Kidney (tissue), 14 donors: ENCODE results near the gene PLEKHM3. TPM values are rescaled to one million over a fixed set of nuclear protein-coding genes. Genes with fewer than 3 reads are reported as not detected.

ENCODE experiments used
- DNase-seq, 5 donors: peaks; one replicate each; pipeline ENCODE4 v3.0.0-alpha.2; 2013 to 2020
- FAIRE-seq: peaks from 2 replicates; lab custom pipeline; 2012; peaks lifted over from hg19 to GRCh38; lab: Jason Lieb, UNC
- H3K27ac ChIP-seq, 2 donors: one replicate each; pipeline ENCODE4 v1.7.0; 2013; ENCODE audit warnings: low read depth in 2 of 2, low read length in 2 of 2, inconsistent platforms in 1 of 2
- H3K27me3 ChIP-seq: one replicate; pipeline ENCODE4 v1.7.1; 2013; ENCODE audit warnings: low read length, inconsistent platforms; ENCODE audit not compliant: control insufficient read depth, insufficient read depth
- H3K36me3 ChIP-seq, 3 donors: one replicate each; pipeline versions ENCODE4 v1.7.0 to v1.7.1; 2013; ENCODE audit warnings: low read length in 3 of 3, control low read depth in 1 of 3, inconsistent platforms in 1 of 3; ENCODE audit not compliant: insufficient read depth in 3 of 3, control insufficient read depth in 2 of 3
- H3K4me1 ChIP-seq, 3 donors: one replicate each; pipeline versions ENCODE4 v1.7.0 to v1.7.1; 2013; ENCODE audit warnings: low read length in 3 of 3, inconsistent platforms in 1 of 3, low read depth in 1 of 3; ENCODE audit not compliant: control insufficient read depth in 2 of 3, insufficient read depth in 2 of 3
- H3K4me3 ChIP-seq, 3 donors: one replicate each; pipeline versions ENCODE4 v1.7.0 to v1.8.1; 2013; ENCODE audit warnings: low read length in 3 of 3, control low read depth in 1 of 3, inconsistent platforms in 1 of 3
- H3K9ac ChIP-seq, 3 donors: one replicate each; pipeline versions ENCODE4 v1.7.0 to v1.7.1; 2013; ENCODE audit warnings: low read length in 3 of 3, control low read depth in 1 of 3, inconsistent platforms in 1 of 3
- H3K9me3 ChIP-seq, 3 donors: one replicate each; pipeline versions ENCODE4 v1.7.0 to v1.7.1; 2013; ENCODE audit warnings: low read length in 3 of 3, control low read depth in 1 of 3, inconsistent platforms in 1 of 3; ENCODE audit not compliant: control insufficient read depth in 2 of 3, insufficient read depth in 1 of 3
- intact Hi-C: fragments of 100-400 bp; cut with DNase I; formaldehyde crosslinking; loops from one replicate; pipeline ENCODE4 v1.11.1; 2022
- polyA plus RNA-seq: library from polyadenylated mRNA; stranded (reverse); fragments of 350-450 nt; fragmentation: Illumina TruSeq; extraction: RNeasy Lipid Tissue Mini Kit (QIAGEN cat#74804); gene quantifications from one replicate; pipeline ENCODE4 v1.2.3, GENCODE V29; 2014; ENCODE audit warnings: low read depth, low replicate concordance; ENCODE audit not compliant: insufficient read depth
- total RNA-seq: library from RNA; stranded (reverse); fragmentation: NEBNext Ultra II Directional; extraction: Animal tissue kit (Norgen Biotek cat#: 25700); gene quantifications from one replicate; pipeline ENCODE4 v1.2.1, GENCODE V29; 2021
- TF ChIP-seq, protein P1 (sequence below): IDR thresholded peaks from 3 replicates; pipeline ENCODE4 v1.5.1; 2012; ENCODE audit warnings: mild to moderate bottlenecking, moderate library complexity, borderline replicate concordance; ENCODE audit not compliant: insufficient read depth; ENCODE audit errors: extremely low read depth
- donor health status: control.
- donor health status: control.
- donor health status: control.
- donor health status: control.
- donor health status: control.
- donor health status: DM: yes; HTN: yes; CAD: no.
- donor health status: Normal renal cell carcinoma (clear cell type).

PLEKHM3 gene
- total and polyA plus RNA-seq, 2 donors from 2014 or later, result 4.2 to 13.5 TPM

- TF ChIP-seq, protein P1, sequence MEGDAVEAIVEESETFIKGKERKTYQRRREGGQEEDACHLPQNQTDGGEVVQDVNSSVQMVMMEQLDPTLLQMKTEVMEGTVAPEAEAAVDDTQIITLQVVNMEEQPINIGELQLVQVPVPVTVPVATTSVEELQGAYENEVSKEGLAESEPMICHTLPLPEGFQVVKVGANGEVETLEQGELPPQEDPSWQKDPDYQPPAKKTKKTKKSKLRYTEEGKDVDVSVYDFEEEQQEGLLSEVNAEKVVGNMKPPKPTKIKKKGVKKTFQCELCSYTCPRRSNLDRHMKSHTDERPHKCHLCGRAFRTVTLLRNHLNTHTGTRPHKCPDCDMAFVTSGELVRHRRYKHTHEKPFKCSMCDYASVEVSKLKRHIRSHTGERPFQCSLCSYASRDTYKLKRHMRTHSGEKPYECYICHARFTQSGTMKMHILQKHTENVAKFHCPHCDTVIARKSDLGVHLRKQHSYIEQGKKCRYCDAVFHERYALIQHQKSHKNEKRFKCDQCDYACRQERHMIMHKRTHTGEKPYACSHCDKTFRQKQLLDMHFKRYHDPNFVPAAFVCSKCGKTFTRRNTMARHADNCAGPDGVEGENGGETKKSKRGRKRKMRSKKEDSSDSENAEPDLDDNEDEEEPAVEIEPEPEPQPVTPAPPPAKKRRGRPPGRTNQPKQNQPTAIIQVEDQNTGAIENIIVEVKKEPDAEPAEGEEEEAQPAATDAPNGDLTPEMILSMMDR, result no peak
- H3K27ac ChIP-seq, result no peak overlapping the region
- no peak overlapping the region for H3K4me3 ChIP-seq
- no peaks in the 10 kb centered on the region for H3K4me1 ChIP-seq
- DNase-seq (no peak), FAIRE-seq (no peak)
- H3K9ac ChIP-seq, result no peak overlapping the region
- H3K27me3 ChIP-seq, result no peaks in the 10 kb centered on the region
- no peaks in the 10 kb centered on the region for H3K36me3 ChIP-seq
- no peaks in the 10 kb centered on the region for H3K9me3 ChIP-seq
- intact Hi-C loops, result no loop called here
Observed at GRCh38 chr2:207802650-207803049, 222.7 kb downstream of the PLEKHM3 start.

- FAIRE-seq (no peak), DNase-seq (no peak)
- Histone ChIP-seq H3K9ac (no peak overlapping the region), H3K36me3 (no peaks in the 10 kb centered on the region), H3K27ac (no peak overlapping the region), H3K9me3 (no peaks in the 10 kb centered on the region), H3K4me3 (no peak overlapping the region), H3K27me3 (no peaks in the 10 kb centered on the region), H3K4me1 (peaks cover 0 to 2% (median 0%) of the 10 kb centered on the region in 3 donors)
- intact Hi-C loops, result no loop called here
- TF ChIP-seq, protein P1, result no peak
Observed at GRCh38 chr2:207801259-207801658, 224.1 kb downstream of the PLEKHM3 start.

DNA sequence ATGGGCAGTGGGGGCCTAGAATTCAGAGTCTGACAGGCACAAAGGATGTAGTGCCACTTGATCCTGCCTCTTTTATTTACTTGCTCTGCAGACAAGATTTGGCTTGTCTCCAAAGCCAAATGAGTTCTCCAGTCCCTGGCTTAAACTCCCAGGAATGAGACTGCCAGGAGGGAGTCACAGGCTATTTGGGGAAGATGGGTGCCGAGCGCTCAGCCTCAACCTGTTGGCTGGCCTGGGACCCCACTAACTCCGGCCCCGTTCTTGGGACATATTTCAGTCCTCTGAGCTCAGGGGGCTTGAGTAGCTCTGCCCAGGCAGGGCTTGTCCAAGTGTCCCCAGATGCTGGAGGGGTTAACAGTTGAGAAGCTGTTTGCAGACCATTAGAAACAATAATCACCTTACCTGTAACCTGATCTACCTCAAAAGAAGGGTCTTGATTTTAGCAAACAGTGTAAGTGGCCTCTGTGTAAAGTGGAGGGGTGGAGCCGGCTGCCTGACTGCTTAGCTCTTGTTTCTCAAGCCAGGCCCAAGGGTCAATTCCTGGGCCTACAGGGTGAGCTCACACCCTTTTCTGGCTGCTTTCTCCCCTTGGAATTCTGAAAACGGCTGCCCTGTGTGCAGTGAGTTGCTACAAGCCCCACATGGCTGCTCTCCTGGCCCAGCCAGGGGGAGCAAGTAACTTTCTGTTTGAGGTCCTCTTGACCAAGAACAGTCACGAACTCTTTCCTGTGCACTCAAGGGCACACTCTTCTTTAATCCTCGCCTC, 228.6 kb downstream of the PLEKHM3 start:
- Histone ChIP-seq H3K9me3 (no peaks in the 10 kb centered on the region), H3K27me3 (no peaks in the 10 kb centered on the region), H3K36me3 (no peaks in the 10 kb centered on the region), H3K27ac (peak overlapping the region in 1 of 2 donors; percentile 16), H3K4me1 (peaks cover 0 to 2% (median 0%) of the 10 kb centered on the region in 3 donors), H3K9ac (no peak overlapping the region), H3K4me3 (no peak overlapping the region)
- DNase-seq (peak; percentile 69 to 81 (median 73)), FAIRE-seq (no peak)
- TF ChIP-seq, protein P1, result peak; percentile 18
- intact Hi-C loops, result no loop called here
